GM12874 (cell line): Measurements from ENCODE around the gene MAP7D2.

Experiments used
- CTCF ChIP-seq: IDR thresholded peaks from 2 replicates; pipeline ENCODE4 v1.5.1; 2011; ENCODE audit warnings: low read depth, mild to moderate bottlenecking, control low read depth, low read length, moderate library complexity; ENCODE audit not compliant: insufficient read depth

The MAP7D2 gene

DNA sequence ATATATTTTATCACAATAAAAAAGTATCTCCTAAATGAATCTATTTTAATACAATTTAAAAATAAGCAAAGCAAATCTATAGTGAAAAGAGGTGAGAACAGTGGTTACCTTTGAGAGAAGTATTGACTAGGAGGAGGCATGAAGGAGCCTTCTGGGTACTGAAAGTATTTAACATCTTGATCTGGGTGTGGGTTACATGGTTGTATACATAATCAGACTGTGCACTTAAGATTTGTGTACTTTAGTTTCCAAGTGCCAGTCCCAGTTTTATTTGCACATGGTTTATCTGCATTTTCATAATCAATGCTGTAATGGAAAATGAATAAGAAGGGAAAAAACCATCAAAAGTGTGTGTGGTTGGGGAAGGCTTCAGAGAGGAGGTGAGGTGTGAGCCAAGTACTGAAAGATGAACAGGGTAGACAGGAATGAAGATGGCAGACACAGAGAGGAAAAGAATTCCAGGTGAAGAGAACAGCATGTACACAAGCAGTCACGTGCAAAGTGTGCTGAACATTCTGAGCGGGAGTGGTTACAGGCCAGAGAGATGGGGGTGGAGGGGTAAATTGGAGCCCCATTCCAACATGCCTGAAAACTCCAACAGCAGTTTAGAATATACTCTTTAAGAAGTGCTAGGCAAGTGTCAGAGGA, 14.6 kb downstream of the MAP7D2 start:
- no peak for TF ChIP-seq CTCF

DNA sequence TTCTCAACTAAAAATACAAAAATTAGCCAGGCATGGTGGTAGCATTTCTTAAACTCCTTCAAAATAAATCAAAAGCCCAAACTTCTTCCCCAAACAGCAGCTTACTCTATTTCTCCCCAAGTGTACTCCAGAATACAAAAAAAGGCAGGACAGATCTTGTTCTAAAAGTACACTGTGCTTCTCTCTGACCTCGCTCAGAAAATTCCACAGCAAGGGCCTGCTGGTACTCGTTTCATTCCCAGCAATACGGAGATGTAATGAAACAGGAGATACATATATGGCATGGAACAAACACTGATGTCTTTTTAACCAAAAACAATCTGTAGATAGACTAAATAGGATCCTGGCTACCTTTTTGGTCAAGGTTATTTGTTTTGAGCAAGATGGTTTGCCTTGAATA, 25.2 kb downstream of the MAP7D2 start:
- TF ChIP-seq CTCF, result no peak

- TF ChIP-seq CTCF, result no peak
Observed at GRCh38 chrX:20089845-20090244, 26.9 kb downstream of the MAP7D2 start.

- no peak for TF ChIP-seq CTCF
Observed at GRCh38 chrX:20080277-20080676, 36.4 kb downstream of the MAP7D2 start.

GRCh38 chrX:20071511-20072079, 45.1 kb downstream of the MAP7D2 start:
- TF ChIP-seq CTCF, result no peak

- no peak for TF ChIP-seq CTCF
Observed at GRCh38 chrX:20067709-20068561, 48.8 kb downstream of the MAP7D2 start.

GRCh38 chrX:20066968-20067708, 49.6 kb downstream of the MAP7D2 start:
- TF ChIP-seq CTCF, result peak; percentile 46
